HG03280 (cell line): ENCODE data around the gene TOP2A.
"Not testable (repeated sequence)": the region's sequence is repeated elsewhere in the genome, so short reads cannot be mapped to it uniquely, and the experiment has no call there.

Experiments used
- ATAC-seq: cut with Tn5 transposase; IDR thresholded peaks from one replicate; pipeline ENCODE4 v1.9.1; 2021; ENCODE audit warnings: mild to moderate bottlenecking, moderate library complexity; ENCODE audit not compliant: unreplicated experiment

The TOP2A gene

GRCh38 chr17:40382251-40382650 is 35.4 kb downstream of the TOP2A start:
- no peak for ATAC-seq

GRCh38 chr17:40378966-40379365 is 38.7 kb downstream of the TOP2A start:
- no peak for ATAC-seq

- no peak for ATAC-seq
Measured at GRCh38 chr17:40377832-40378231, 39.9 kb downstream of the TOP2A start.

GRCh38 chr17:40376541-40376940 is 41.2 kb downstream of the TOP2A start:
- ATAC-seq = not testable (repeated sequence)

- not testable (repeated sequence) for ATAC-seq
Measured at GRCh38 chr17:40375786-40376185, 41.9 kb downstream of the TOP2A start.

GRCh38 chr17:40374821-40375498 is 42.7 kb downstream of the TOP2A start:
- no peak for ATAC-seq

- ATAC-seq = no peak
Measured at GRCh38 chr17:40373999-40374398, 43.7 kb downstream of the TOP2A start.

GRCh38 chr17:40373324-40373723 is 44.4 kb downstream of the TOP2A start:
- no peak for ATAC-seq

GRCh38 chr17:40372644-40373043 is 45.1 kb downstream of the TOP2A start:
- not testable (repeated sequence) for ATAC-seq

GRCh38 chr17:40372031-40372430 is 45.7 kb downstream of the TOP2A start:
- no peak for ATAC-seq

GRCh38 chr17:40371261-40371929 is 46.3 kb downstream of the TOP2A start:
- no peak for ATAC-seq

- ATAC-seq = no peak
Measured at GRCh38 chr17:40369923-40370322, 47.8 kb downstream of the TOP2A start.

- ATAC-seq = not testable (repeated sequence)
Measured at GRCh38 chr17:40367728-40368127, 50.0 kb downstream of the TOP2A start.

- ATAC-seq = no peak
Measured at GRCh38 chr17:40366861-40367518, 50.7 kb downstream of the TOP2A start.

GRCh38 chr17:40366076-40366860 is 51.4 kb downstream of the TOP2A start:
- ATAC-seq = no peak

- ATAC-seq = no peak
Measured at GRCh38 chr17:40364906-40365305, 52.8 kb downstream of the TOP2A start.

GRCh38 chr17:40364121-40364861 is 53.4 kb downstream of the TOP2A start, which contains the start of gene GJD3:
Gene GJD3 (minus strand): TSS chr17:40364737. CDS start chr17:40363815, 922 bp downstream.
- no peak for ATAC-seq

GRCh38 chr17:40363111-40363827 is 54.4 kb downstream of the TOP2A start:
- peak; percentile 13 for ATAC-seq

- peak; percentile 76 for ATAC-seq
Measured at GRCh38 chr17:40362696-40363110, 55.0 kb downstream of the TOP2A start.
